GM12892 (cell line): ENCODE data around the gene SNORC.

Source experiments
- POLR2A ChIP-seq: IDR thresholded peaks from 2 replicates; pipeline ENCODE4 v1.6.1; 2011; ENCODE audit warnings: low read depth, low read length, control low read depth
- POLR2AphosphoS5 ChIP-seq: IDR thresholded peaks from 2 replicates; pipeline ENCODE4 v1.6.1; 2011; ENCODE audit warnings: low read depth, low read length, control low read depth
- TAF1 ChIP-seq: IDR thresholded peaks from 2 replicates; pipeline ENCODE4 v1.6.1; 2011; ENCODE audit warnings: low read depth, mild to moderate bottlenecking, control low read depth, low read length, borderline replicate concordance

DNA sequence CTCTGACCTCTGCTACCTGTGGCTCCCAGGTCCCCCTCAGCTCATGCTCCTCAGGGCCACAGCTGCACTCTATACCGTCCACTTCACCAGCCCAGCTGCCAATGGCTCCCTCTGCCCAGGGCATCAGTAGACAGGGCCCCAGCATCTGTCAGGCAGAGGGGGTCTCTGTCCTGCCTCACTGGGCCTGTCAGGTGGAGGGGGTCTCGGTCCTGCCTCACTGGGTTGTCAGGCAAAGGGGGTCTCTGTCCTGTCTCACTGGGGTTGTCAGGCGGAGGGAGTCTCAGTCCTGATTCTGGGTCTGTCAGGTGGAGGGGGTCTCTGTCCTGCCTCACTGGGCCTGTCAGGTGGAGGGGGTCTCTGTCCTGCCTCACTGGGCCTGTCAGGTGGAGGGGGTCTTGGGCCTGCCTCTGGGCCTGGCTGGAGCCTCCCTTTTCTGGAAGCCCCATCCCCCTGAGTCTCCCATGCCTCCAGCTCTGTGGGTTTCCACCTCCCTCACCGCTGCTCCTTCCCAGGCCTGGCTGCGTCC, 19.9 kb downstream of the SNORC start:
- TF ChIP-seq TAF1 (no peak), POLR2A (no peak), POLR2AphosphoS5 (no peak)
